Activated CD4-positive, CD25-positive, alpha-beta regulatory T cell treated with anti-CD3 and anti-CD28 coated beads, Interleukin-2, amount 50 U/mL, for 24 hours (primary cell): ENCODE data around the gene SCAF11.

Experiments used
- ATAC-seq, 2 donors: fragments of 150-1000 bp; cut with Tn5 transposase; one replicate each; pipeline ENCODE4 v1.10.0; 2021; ENCODE audit warnings: mild to moderate bottlenecking in 1 of 2, moderate library complexity in 1 of 2

The SCAF11 gene

GRCh38 chr12:45915405-45915804 is 75.0 kb downstream of the SCAF11 start:
- ATAC-seq = no peak

GRCh38 chr12:45914090-45914489 is 76.3 kb downstream of the SCAF11 start:
- peak in 1 of 2 donors; percentile 7 for ATAC-seq

GRCh38 chr12:45913631-45914030 is 76.7 kb downstream of the SCAF11 start:
- no peak for ATAC-seq

- ATAC-seq = no peak
These were observed 77.6 kb downstream of the SCAF11 start for GRCh38 chr12:45912774-45913173.

- ATAC-seq = no peak
These were observed 81.2 kb downstream of the SCAF11 start for GRCh38 chr12:45909041-45909713.

GRCh38 chr12:45907955-45908354 is 82.4 kb downstream of the SCAF11 start:
- ATAC-seq = no peak

- ATAC-seq = no peak
These were observed 92.3 kb downstream of the SCAF11 start for GRCh38 chr12:45898094-45898493.

- ATAC-seq = no peak
These were observed 94.4 kb downstream of the SCAF11 start for GRCh38 chr12:45895961-45896360.

GRCh38 chr12:45893240-45893639 is 97.1 kb downstream of the SCAF11 start:
- no peak for ATAC-seq

GRCh38 chr12:45890276-45890675 is 100.1 kb downstream of the SCAF11 start:
- ATAC-seq = no peak

GRCh38 chr12:45887544-45887943 is 102.8 kb downstream of the SCAF11 start:
- ATAC-seq = no peak

GRCh38 chr12:45886685-45887084 is 103.7 kb downstream of the SCAF11 start:
- no peak for ATAC-seq

- no peak for ATAC-seq
These were observed 107.2 kb downstream of the SCAF11 start for GRCh38 chr12:45883187-45883586.

- no peak for ATAC-seq
These were observed 109.8 kb downstream of the SCAF11 start for GRCh38 chr12:45880533-45880932.

- no peak for ATAC-seq
These were observed 110.9 kb downstream of the SCAF11 start for GRCh38 chr12:45879363-45879895.

GRCh38 chr12:45878630-45879255 is 111.6 kb downstream of the SCAF11 start:
- peak in 1 of 2 donors; percentile 56 for ATAC-seq

GRCh38 chr12:45877069-45877468 is 113.3 kb downstream of the SCAF11 start:
- no peak for ATAC-seq

GRCh38 chr12:45872446-45872845 is 117.9 kb downstream of the SCAF11 start:
- ATAC-seq = no peak
